ENCODE results near the gene MECP2.

- TF ChIP-seq CTCF (optimal IDR thresholded peaks at IDR 0.05 in 1 of 3, IDR thresholded peaks at IDR 0.05 in 1 of 3, conservative IDR thresholded peaks at IDR 0.05 in 1 of 3; ENCODE audit: extremely low read depth in 1 of 3, insufficient read depth in 2 of 3, low read length in 3 of 3) (no peak), EZH2 (IDR thresholded peaks at IDR 0.05; ENCODE audit: low read length) (no peak)
Measured at GRCh38 chrX:154123241-154124219, 26.0 kb upstream of the MECP2 start.

Data from keratinocyte (primary cell).